ENCODE results near the gene PCDHGA6. TPM values are rescaled to one million over a fixed set of nuclear protein-coding genes. Genes with fewer than 3 reads are reported as not detected.
"Not testable (repeated sequence)": the region's sequence is repeated elsewhere in the genome, so short reads cannot be mapped to it uniquely, and the experiment has no call there.

The PCDHGA6 gene
- total RNA-seq, 2 experiments from 2014 or later = 0.28 to 0.33 TPM

DNA sequence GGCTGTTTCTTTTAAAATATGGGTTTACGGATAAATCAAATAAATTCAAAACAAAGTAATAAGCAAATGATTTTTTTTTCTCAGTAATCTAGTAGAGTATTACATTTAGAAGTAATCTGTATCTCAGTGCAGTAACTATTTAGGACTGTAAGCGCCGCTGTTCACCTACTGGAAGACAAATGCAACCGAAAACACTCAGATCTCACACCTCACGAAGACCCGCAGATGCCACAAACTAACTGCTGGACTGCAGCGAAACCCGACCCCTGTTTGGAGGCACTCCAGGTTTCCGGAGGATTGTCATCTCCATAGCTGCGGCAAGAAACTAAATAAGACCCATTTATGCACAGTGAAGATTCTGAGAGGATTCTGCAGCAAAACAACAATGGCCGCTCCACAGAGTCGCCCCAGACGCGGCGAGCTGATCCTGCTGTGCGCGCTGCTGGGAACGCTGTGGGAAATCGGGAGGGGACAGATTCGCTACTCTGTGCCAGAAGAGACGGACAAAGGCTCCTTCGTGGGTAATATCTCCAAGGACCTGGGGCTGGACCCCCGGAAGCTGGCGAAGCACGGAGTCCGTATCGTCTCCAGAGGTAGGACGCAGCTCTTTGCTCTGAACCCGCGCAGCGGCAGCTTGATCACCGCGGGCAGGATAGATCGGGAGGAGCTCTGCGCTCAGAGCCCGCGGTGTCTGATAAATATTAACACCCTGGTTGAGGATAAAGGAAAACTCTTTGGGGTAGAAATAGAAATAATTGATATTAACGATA, 18.9 kb downstream of the PCDHGA6 start, which contains the start of gene PCDHGA8:
Gene PCDHGA8, plus strand, starts transcription at position 205 of the 770 bp plus-strand sequence. Its CDS starts 181 bp downstream, at position 386.
- H3K4me1 Mint-ChIP-seq = no peaks in the 10 kb centered on the region
- POLR2A ChIA-PET = no interaction called here
- peaks cover 7% of the 10 kb centered on the region for H3K36me3 Mint-ChIP-seq
- no peak within 1 kb of the TSS for H3K27ac Mint-ChIP-seq
- no peak within 1 kb of the TSS for H3K4me3 Mint-ChIP-seq
- peaks cover 23% of the 10 kb centered on the region for H3K9me3 Mint-ChIP-seq
- peaks cover 48% of the 10 kb centered on the region for H3K27me3 Mint-ChIP-seq
- DNase-seq (no peak), ATAC-seq (ENCODE audit: low read depth) (no peak)

DNA sequence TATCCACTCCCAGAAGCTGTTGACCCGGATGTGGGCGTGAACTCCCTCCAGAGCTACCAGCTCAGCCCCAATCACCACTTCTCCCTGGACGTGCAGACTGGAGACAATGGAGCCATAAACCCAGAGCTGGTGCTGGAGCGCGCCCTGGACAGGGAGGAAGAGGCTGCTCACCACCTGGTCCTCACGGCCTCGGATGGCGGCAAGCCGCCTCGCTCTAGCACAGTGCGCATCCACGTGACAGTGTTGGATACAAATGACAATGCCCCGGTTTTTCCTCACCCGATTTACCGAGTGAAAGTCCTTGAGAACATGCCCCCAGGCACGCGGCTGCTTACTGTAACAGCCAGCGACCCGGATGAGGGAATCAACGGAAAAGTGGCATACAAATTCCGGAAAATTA, 19.6 kb downstream of the PCDHGA6 start:
- peaks cover 22% of the 10 kb centered on the region for H3K9me3 Mint-ChIP-seq
- POLR2A ChIA-PET = no interaction called here
- H3K4me1 Mint-ChIP-seq = no peaks in the 10 kb centered on the region
- no peak overlapping the region for H3K27ac Mint-ChIP-seq
- H3K27me3 Mint-ChIP-seq = peaks cover 47% of the 10 kb centered on the region
- ATAC-seq (ENCODE audit: low read depth) (no peak), DNase-seq (no peak)
- H3K36me3 Mint-ChIP-seq = peaks cover 7% of the 10 kb centered on the region
- H3K4me3 Mint-ChIP-seq = no peak overlapping the region

DNA sequence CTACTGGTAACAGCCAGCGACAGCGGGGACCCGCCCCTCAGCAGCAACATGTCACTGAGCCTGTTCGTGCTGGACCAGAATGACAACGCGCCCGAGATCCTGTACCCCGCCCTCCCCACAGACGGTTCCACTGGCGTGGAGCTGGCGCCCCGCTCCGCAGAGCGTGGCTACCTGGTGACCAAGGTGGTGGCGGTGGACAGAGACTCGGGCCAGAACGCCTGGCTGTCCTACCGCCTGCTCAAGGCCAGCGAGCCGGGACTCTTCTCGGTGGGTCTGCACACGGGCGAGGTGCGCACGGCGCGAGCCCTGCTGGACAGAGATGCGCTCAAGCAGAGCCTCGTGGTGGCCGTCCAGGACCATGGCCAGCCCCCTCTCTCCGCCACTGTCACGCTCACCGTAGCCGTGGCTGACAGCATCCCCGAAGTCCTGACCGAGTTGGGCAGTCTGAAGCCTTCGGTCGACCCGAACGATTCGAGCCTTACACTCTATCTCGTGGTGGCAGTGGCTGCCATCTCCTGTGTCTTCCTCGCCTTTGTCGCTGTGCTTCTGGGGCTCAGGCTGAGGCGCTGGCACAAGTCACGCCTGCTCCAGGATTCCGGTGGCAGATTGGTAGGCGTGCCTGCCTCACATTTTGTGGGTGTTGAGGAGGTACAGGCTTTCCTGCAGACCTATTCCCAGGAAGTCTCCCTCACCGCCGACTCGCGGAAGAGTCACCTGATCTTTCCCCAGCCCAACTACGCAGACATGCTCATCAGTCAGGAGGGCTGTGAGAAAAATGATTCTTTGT, 20.9 kb downstream of the PCDHGA6 start:
- H3K27ac Mint-ChIP-seq; H3K4me3 Mint-ChIP-seq; H3K4me1 Mint-ChIP-seq; DNase-seq; POLR2A ChIA-PET; ATAC-seq (ENCODE audit: low read depth); H3K36me3 Mint-ChIP-seq: not testable (repeated sequence)
- Mint-ChIP-seq H3K27me3 (peaks cover 46% of the 10 kb centered on the region), H3K9me3 (peaks cover 21% of the 10 kb centered on the region)

DNA sequence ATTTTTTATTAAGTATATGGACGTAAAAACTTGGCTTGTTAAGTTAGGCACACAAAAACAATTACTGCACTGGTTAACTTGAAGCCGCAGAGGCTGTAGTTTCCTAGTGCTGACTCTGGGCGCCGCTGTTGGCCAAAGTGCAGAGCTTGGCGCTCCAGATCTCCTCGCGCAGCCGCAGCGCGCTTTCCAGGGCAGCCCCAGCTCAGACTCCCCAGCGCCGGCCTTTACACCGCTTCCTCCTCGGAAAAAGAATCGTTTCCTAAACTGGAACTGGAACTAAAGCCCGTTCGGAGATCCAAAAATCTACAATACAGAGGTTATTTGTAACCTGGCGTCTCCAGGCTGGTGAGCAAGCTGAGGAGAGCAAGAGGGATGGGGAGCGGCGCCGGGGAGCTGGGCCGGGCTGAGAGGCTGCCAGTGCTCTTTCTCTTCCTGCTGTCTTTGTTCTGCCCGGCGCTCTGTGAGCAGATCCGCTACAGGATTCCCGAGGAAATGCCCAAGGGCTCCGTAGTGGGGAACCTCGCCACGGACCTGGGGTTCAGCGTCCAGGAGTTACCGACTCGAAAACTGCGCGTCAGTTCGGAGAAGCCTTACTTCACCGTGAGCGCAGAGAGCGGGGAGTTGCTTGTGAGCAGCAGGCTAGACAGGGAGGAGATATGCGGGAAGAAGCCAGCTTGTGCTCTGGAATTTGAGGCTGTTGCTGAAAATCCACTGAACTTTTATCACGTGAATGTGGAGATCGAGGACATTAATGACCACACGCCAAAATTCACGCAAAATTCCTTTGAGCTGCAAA, 24.3 kb downstream of the PCDHGA6 start, which contains the start of gene PCDHGB5:
Gene PCDHGB5, plus strand, starts transcription at position 192 of the 796 bp plus-strand sequence. Its CDS starts 181 bp downstream, at position 373.
- peaks cover 52% of the 10 kb centered on the region for H3K27me3 Mint-ChIP-seq

DNA sequence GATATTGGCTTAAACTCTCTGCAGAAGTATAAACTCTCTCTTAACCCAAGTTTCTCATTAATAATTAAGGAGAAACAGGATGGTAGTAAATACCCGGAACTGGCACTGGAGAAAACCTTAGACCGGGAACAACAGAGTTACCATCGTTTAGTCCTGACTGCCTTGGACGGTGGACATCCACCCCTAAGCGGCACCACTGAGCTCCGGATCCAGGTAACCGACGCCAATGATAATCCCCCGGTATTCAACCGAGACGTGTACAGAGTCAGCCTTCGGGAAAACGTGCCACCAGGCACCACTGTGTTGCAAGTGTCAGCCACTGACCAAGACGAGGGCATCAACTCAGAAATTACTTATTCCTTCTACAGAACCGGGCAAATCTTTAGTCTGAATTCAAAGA, 24.9 kb downstream of the PCDHGA6 start:
- H3K27me3 Mint-ChIP-seq = peaks cover 56% of the 10 kb centered on the region
- H3K36me3 Mint-ChIP-seq = peaks cover 2% of the 10 kb centered on the region
- POLR2A ChIA-PET = no interaction called here
- ATAC-seq (ENCODE audit: low read depth) (no peak), DNase-seq (no peak)
- H3K27ac Mint-ChIP-seq = no peak overlapping the region
- peaks cover 18% of the 10 kb centered on the region for H3K9me3 Mint-ChIP-seq
- H3K4me3 Mint-ChIP-seq = no peak overlapping the region
- H3K4me1 Mint-ChIP-seq = peaks cover 3% of the 10 kb centered on the region

More for the DNA sequence above, 24.3 kb downstream of the PCDHGA6 start, which contains the start of gene PCDHGB5:
- H3K36me3 Mint-ChIP-seq, POLR2A ChIA-PET, H3K27ac Mint-ChIP-seq, H3K4me1 Mint-ChIP-seq, DNase-seq: not testable (repeated sequence)
- peaks cover 21% of the 10 kb centered on the region for H3K9me3 Mint-ChIP-seq
- ATAC-seq (ENCODE audit: low read depth) = peak; percentile 63
- H3K4me3 Mint-ChIP-seq = peak within 1 kb of the TSS; percentile 37

DNA sequence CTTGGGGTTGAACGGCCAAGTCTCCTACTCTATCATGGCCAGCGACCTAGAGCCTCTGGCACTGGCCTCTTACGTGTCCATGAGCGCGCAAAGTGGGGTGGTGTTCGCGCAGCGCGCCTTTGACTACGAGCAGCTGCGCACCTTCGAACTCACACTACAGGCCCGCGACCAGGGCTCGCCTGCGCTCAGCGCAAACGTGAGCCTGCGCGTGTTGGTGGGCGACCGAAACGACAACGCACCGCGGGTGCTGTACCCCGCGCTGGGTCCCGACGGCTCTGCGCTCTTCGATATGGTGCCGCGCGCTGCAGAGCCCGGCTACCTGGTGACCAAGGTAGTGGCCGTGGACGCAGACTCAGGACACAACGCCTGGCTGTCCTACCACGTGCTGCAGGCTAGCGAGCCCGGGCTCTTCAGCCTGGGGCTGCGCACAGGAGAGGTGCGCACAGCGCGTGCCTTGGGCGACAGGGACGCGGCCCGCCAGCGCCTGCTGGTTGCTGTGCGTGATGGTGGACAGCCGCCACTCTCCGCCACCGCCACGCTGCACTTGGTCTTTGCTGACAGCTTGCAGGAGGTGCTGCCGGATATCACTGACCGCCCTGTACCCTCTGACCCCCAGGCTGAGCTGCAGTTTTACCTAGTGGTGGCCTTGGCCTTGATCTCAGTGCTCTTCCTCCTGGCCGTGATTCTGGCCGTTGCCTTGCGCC, 26.0 kb downstream of the PCDHGA6 start:
- Mint-ChIP-seq H3K9me3 (peaks cover 12% of the 10 kb centered on the region), H3K4me1 (peaks cover 3% of the 10 kb centered on the region), H3K36me3 (peaks cover 2% of the 10 kb centered on the region), H3K27me3 (peaks cover 58% of the 10 kb centered on the region), H3K4me3 (peak overlapping the region; percentile 7), H3K27ac (peak overlapping the region; percentile 64)
- ATAC-seq (ENCODE audit: low read depth) (no peak), DNase-seq (no peak)
- POLR2A ChIA-PET = no interaction called here

DNA sequence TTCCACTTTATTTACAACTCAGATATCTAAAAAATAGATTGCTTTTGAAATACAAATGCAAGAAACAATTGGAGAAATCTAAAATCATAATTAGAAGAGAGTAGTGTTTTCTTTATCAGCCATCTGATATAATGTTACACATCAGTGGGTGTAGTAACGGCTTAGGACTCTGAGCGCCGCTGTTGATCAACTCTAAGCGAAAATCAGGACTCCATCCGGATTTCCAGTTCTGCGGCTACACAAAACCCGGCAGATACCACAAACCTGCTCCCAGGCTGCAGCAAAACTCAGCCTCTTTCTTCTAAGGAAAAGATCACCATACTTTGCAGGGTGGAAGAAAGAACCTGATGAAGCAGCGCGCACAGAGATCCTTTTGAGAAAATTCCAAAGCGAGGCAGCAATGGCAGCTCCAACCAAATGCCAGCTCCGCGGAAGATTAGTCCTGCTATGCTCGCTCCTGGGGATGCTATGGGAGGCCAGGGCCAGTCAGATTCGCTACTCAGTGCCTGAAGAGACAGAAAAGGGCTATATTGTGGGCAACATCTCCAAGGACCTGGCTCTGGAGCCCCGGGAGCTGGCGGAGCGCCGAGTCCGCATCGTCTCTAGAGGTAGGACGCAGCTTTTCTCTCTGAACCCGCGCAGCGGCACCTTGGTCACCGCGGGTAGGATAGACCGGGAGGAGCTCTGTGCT, 29.0 kb downstream of the PCDHGA6 start, which contains the start of gene PCDHGA9:
Gene PCDHGA9, plus strand, starts transcription at position 226 of the 691 bp plus-strand sequence. Its CDS starts 175 bp downstream, at position 401.
- Mint-ChIP-seq H3K36me3 (peaks cover 2% of the 10 kb centered on the region), H3K9me3 (peaks cover 17% of the 10 kb centered on the region), H3K27ac (no peak within 1 kb of the TSS), H3K4me3 (peak within 1 kb of the TSS; percentile 28), H3K4me1 (peaks cover 3% of the 10 kb centered on the region), H3K27me3 (peaks cover 59% of the 10 kb centered on the region)
- POLR2A ChIA-PET = no interaction called here
- DNase-seq (no peak), ATAC-seq (ENCODE audit: low read depth) (no peak)

DNA sequence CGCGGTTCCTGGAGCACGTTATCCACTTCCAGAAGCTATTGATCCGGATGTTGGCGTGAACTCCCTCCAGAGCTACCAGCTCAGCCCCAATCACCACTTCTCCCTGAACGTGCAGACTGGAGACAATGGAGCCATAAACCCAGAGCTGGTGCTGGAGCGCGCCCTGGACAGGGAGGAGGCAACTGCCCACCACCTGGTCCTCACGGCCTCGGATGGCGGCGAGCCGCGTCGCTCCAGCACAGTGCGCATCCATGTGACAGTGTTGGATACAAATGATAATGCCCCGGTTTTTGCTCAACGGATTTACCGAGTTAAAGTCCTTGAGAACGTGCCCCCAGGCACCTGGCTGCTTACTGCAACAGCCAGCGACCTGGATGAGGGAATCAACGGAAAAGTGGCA, 29.7 kb downstream of the PCDHGA6 start:
- DNase-seq = no peak
- Mint-ChIP-seq H3K4me1 (peaks cover 3% of the 10 kb centered on the region), H3K27ac (no peak overlapping the region), H3K9me3 (peaks cover 17% of the 10 kb centered on the region), H3K36me3 (peaks cover 2% of the 10 kb centered on the region), H3K4me3 (no peak overlapping the region), H3K27me3 (peaks cover 64% of the 10 kb centered on the region)
- POLR2A ChIA-PET = no interaction called here
- no peak for ATAC-seq (ENCODE audit: low read depth)

DNA sequence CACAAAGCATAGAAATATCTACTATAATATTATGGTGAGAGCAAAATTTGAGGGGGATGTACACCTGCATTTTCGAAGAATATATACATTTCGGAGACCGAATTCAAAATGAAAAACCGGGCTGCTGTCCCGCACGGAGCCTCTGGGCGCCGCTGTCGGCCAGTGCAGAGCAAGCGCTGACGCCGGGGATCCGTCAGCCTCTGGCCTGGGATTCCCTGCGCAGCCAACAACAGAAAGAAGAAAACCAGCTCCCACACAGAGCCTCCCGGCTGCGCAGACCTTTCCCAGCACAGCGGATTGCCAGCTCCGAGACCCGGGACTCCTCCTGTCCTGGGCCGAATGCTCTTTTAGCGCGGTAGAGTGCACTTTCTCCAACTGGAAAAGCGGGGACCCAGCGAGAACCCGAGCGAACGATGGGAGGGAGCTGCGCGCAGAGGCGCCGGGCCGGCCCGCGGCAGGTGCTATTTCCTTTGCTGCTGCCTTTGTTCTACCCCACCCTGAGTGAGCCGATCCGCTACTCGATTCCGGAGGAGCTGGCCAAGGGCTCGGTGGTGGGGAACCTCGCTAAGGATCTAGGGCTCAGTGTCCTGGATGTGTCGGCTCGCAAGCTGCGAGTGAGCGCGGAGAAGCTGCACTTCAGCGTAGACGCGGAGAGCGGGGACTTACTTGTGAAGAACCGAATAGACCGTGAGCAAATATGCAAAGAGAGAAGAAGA, 34.3 kb downstream of the PCDHGA6 start, which contains the start of gene PCDHGB6:
Gene PCDHGB6, plus strand, starts transcription at position 232 of the 716 bp plus-strand sequence. Its CDS starts 182 bp downstream, at position 414.
- DNase-seq = peak; percentile 62
- H3K36me3 Mint-ChIP-seq; POLR2A ChIA-PET; H3K4me1 Mint-ChIP-seq; ATAC-seq (ENCODE audit: low read depth): not testable (repeated sequence)
- H3K9me3 Mint-ChIP-seq = peaks cover 14% of the 10 kb centered on the region
- H3K27ac Mint-ChIP-seq = peak within 1 kb of the TSS; percentile 44
- peak within 1 kb of the TSS; percentile 52 for H3K4me3 Mint-ChIP-seq
- H3K27me3 Mint-ChIP-seq = peaks cover 63% of the 10 kb centered on the region

DNA sequence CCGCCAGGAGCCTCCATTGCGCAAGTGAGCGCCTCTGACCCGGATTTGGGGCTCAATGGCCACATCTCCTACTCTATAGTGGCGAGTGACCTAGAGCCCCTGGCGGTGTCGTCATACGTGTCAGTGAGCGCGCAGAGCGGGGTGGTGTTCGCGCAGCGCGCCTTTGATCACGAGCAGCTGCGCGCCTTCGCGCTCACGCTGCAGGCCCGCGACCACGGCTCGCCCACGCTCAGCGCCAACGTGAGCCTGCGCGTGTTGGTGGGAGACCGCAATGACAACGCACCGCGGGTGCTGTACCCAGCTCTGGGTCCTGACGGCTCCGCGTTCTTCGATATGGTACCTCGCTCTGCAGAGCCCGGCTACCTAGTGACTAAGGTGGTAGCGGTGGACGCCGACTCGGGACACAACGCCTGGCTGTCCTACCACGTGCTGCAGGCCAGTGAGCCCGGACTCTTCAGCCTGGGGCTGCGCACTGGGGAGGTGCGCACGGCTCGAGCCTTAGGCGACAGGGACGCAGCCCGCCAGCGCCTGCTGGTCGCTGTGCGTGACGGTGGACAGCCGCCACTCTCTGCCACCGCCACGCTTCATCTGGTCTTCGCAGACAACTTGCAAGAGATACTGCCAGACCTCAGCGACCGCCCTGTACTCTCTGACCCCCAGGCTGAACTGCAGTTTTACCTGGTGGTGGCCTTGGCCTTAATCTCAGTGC, 36.1 kb downstream of the PCDHGA6 start:
- DNase-seq (no peak), ATAC-seq (ENCODE audit: low read depth) (no peak)
- peaks cover 14% of the 10 kb centered on the region for H3K9me3 Mint-ChIP-seq
- peaks cover 4% of the 10 kb centered on the region for H3K36me3 Mint-ChIP-seq
- no peak overlapping the region for H3K27ac Mint-ChIP-seq
- H3K27me3 Mint-ChIP-seq = peaks cover 64% of the 10 kb centered on the region
- peaks cover 2% of the 10 kb centered on the region for H3K4me1 Mint-ChIP-seq
- POLR2A ChIA-PET = no interaction called here
- H3K4me3 Mint-ChIP-seq = no peak overlapping the region

DNA sequence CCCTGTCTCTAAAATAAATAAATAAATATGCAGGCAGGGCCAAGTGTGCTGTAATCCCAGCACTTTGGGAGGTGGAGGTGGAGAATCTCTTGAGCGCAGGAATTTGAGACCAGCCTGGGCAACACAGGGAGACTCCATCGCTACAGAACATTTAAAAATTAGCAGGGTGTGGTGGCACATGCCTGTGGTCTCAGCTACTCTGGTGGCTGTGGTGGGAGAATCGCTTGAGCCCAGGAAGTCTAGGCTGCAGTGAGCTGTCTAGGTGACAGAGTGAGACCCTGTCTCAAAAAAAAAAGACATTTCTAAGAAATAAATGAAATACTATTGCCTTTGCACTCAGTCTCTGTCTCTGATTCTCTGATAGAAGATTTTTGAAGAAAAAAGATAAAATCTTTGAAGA, 37.9 kb downstream of the PCDHGA6 start:
- POLR2A ChIA-PET = no interaction called here
- H3K36me3 Mint-ChIP-seq = peaks cover 4% of the 10 kb centered on the region
- no peak overlapping the region for H3K27ac Mint-ChIP-seq
- no peak overlapping the region for H3K4me3 Mint-ChIP-seq
- DNase-seq (no peak), ATAC-seq (ENCODE audit: low read depth) (no peak)
- peaks cover 67% of the 10 kb centered on the region for H3K27me3 Mint-ChIP-seq
- peaks cover 2% of the 10 kb centered on the region for H3K4me1 Mint-ChIP-seq
- H3K9me3 Mint-ChIP-seq = peaks cover 11% of the 10 kb centered on the region
